HG03521 (cell line): ENCODE measurements around the gene PAX2.

Experiments used
- ATAC-seq: cut with Tn5 transposase; IDR thresholded peaks from one replicate; pipeline ENCODE4 v1.9.1; 2021; ENCODE audit warnings: mild to moderate bottlenecking, moderate library complexity; ENCODE audit not compliant: unreplicated experiment

The PAX2 gene

DNA sequence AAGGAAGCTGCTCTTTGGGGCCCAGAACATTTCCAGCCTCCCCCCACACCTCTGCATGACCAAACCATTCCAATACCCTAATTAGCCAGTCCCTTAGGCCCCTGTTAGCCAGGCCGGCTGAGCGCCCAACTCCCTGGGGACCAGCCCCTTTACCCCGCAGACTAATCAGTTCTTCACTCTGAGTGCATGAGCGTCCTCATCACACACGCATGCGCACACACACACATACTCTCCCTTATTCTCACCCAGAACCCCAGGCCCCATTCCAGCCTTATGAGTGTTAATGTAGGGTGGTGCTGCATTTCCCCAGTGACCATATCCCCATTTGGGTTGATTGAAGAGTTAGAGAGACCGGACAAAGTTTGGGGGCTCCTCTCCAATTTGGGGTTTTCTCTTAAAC lies 90.4 kb downstream of the PAX2 start:
- ATAC-seq: no peak

GRCh38 chr10:100836891-100837290 lies 91.5 kb downstream of the PAX2 start:
- no peak for ATAC-seq

GRCh38 chr10:100837300-100837699 lies 91.9 kb downstream of the PAX2 start:
- no peak for ATAC-seq

DNA sequence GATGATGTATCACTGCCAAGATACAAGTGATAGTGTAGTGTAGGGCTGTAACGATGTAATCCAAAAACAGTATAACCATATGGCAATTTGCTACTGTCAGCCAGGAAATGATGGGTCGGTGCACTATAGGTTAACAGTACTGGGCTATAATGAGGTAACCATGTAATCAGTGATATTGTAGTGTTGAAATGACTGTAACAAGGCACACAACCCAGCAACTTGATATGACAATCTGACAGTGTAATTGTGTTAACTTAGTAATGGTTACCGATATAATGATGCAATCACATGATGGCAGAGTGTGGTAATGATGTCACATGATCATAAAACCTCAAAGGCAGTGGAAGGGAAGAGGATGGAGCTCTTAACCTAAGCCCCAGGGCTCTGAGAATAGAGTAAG lies 93.6 kb downstream of the PAX2 start:
- ATAC-seq: no peak

DNA sequence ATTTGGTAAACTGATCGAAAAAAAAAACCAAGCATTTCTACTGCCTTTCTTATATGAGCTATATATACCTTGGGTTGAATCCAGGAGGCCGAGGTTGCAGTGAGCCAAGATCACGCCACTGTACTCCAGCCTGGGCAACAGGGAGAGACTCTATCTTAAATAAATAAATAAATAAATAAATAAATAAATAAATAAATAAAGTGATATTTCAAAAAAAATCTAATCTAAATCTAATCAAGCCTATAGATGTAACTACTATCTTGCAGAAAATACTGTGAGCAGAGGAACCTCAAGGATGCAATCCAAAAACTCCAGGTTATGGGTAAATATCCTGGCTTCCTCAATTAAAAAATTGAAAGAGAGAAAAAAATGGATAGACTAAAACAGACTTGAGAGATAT lies 96.1 kb downstream of the PAX2 start:
- no peak for ATAC-seq

DNA sequence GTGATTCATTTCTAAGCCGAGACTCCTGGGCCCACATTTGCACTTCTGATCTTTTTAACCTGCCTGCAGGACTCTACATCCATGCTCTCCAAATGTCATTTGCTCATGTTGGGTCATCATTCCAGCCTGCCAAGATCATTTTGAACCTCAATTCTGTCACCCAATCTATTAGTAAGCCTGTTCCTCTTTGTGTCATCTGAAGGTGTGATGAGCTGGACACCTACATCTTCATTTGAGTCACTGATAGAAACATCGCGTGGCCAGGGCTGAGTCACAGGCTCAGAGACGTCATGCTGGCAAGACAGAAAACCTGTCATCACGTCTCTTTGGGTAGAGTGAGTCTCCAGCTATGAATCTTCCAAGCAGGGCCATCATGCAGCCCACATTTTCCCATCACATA lies 102.1 kb downstream of the PAX2 start:
- no peak for ATAC-seq

- no peak for ATAC-seq
Measured at GRCh38 chr10:100848770-100849169, 103.4 kb downstream of the PAX2 start.

DNA sequence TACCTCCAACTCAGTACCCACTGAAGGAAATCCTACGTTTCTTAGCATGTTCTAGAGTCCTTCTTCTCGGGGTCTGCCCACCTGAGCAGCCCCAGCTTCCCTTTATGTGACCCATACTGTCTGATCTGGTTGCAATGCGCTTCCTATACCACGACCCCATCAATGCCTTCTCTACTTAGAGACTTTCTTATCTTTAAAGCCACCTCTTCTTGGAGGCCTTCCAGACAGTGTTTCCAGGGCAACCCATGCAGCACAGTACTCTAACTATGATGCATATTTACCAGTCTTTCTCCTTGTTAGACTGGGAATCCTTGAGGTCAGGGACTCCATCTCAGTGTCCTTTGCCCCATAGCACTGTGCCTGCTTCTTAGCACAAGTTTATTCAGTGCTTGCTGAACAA lies 112.9 kb downstream of the PAX2 start:
- ATAC-seq: no peak

- ATAC-seq: no peak
Measured at GRCh38 chr10:100858747-100859483, 113.5 kb downstream of the PAX2 start.

DNA sequence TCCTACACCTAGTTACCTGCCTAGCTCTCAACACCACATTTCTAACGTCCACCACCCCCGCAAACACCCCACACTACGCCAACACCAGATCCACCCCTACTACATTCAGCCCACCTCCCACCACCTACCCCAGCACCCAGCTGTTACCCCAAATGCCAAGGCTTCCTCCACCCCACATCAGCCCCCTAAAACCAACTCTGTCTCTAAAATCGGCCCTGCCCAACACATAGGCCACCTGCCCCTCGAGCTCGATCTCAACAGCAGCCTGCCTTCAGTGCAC lies 114.0 kb downstream of the PAX2 start:
- ATAC-seq: no peak

DNA sequence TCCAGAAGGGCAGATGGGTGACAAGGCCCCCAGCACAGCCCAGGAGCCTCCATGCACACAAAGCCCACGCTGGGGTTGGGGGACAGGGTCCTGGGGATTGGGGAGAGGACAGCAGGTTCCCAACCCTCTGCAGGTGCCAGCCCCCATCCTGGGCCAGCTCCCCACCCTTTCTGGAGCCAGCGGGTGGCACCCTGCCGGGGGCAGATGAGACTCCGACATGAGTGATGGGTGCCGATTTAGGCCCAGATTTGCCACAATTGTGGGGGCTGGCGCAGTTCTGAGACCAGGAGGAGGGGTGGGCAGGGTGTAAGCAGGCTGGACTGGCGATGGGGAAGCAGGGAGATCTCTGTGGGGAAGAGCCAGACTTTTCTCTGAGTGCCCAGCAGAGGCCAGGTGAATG lies 118.1 kb downstream of the PAX2 start:
- ATAC-seq: no peak

DNA sequence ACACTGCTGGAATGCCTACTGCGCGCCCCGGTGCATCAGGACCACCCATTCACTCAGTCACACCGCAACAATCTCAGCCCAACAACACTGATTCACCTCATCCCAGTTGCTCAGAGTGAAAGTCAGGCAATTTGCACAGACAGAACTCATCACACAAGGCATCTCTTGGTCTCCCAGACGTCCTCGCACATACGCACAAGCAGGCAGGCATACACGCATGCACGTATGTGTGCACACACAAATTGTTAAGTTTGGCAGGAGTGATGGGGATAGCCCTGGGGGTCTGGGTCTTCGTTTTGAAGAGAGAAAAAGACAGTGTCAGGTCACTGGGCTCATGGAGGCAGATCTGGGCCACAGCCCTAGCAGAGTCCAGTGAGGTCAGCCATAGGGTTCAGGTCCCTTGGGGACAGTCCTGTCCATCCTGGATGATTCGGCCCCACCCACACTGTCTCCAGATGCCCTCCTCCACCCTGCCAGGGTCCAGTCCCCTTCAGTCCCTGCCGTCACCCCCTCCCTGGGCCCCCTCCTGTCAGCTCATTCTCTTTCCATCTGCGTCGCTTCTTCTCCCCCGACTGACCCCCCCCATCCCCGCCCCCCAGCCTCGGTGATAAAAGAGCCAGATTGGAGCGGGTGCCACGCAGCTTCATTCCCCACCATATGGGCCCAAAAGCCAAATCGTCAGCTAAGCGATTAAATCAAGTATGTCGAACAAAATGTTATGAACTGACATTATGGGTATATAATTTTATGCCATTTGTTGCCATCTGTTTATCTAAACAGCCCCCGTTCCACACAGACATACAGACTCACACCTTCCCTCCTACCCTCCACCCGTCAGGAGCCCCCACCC lies 118.9 kb downstream of the PAX2 start:
- no peak for ATAC-seq

DNA sequence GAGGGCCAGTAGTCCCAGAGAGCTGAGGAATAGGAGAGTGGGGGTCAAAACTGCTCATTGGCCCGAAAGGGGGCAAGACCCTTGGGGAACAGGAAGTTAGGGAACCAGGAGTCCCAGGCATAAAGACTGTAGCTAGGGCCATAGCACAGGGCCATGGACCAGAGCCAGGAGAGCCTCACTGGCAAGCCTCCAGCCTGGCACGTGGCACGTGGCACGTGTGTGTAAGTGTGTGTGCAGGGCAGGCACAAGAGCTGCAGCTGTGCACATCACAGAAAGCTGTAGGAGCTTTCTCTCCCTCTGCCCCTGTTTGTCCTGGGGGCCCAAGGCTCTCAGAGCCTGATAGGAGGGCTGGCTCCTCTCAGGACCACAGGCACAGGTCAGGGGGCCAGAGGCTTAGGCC lies 119.6 kb downstream of the PAX2 start:
- no peak for ATAC-seq

GRCh38 chr10:100866010-100866409 lies 120.6 kb downstream of the PAX2 start:
- no peak for ATAC-seq

DNA sequence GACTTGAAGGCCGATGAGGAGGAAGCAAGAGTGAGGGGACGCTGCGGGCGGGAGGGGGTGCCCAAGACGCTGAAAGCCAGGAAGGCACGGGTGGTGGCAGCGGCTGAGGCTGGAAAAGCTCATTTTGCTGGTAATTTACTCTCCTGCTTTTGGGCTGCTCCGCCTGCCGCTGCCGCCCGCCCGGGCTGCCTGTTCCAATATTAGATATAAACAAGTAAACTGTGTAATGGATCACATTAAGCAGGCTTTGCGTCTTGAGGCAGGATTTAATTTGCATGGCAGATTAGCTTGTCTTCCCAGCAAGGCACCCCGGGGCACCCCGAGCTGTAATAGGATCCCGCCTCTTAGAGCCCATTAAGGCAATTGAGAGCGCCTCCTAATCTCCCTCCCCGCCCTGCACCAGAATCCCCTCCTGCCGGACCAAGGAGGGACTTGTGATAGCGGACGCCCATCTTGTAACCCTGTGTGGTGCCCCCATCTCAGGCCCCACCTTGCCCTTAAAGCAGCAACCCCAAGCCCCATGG lies 121.3 kb downstream of the PAX2 start:
- no peak for ATAC-seq

GRCh38 chr10:100867261-100867963 lies 122.0 kb downstream of the PAX2 start:
- ATAC-seq: no peak

DNA sequence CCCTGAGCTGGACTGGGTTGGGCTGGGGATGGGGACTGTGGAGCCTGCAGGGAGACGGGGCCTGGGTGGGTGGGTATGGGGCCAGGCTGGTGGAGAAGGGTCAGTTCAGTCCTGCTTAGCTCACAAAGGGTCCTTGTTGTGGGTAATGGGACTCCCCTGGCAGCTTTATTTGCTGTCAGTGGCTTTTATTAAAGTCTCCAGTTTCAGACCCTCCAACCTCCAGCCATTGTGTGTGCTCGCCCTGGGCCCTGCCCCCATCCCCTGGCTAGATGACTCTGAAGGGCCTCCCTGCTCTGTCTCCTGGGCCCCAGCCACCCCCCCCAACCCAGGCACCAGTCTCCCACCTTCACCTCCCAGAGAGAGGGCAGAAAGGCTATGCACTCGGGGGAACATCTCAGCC lies 123.0 kb downstream of the PAX2 start:
- no peak for ATAC-seq

- ATAC-seq: no peak
Measured at GRCh38 chr10:100869399-100869798, 124.0 kb downstream of the PAX2 start.

GRCh38 chr10:100872034-100872791 lies 126.8 kb downstream of the PAX2 start:
- no peak for ATAC-seq

GRCh38 chr10:100873146-100873826 lies 127.9 kb downstream of the PAX2 start:
- no peak for ATAC-seq
